GM12865 (cell line): ENCODE results near the gene EIPR1.

Experiments
- DNase-seq: peaks from one replicate; pipeline ENCODE4 v3.0.0; 2010; ENCODE audit warnings: low read depth
- H3K4me3 ChIP-seq: 2 replicates; pipeline ENCODE4 v1.5.1; 2011; ENCODE audit warnings: mild to moderate bottlenecking, low read depth, low read length, control low read depth
- CTCF ChIP-seq: IDR thresholded peaks from 2 replicates; pipeline ENCODE4 v1.5.1; 2011; ENCODE audit warnings: low read length, control low read depth, low read depth, inconsistent platforms; ENCODE audit not compliant: insufficient read depth; ENCODE audit errors: missing control alignments

EIPR1 gene

GRCh38 chr2:3325458-3326181 lies 52.0 kb downstream of the EIPR1 start:
- H3K4me3 ChIP-seq, result no peak overlapping the region
- DNase-seq, result no peak
- no peak for TF ChIP-seq CTCF

- no peak for DNase-seq
- no peak overlapping the region for H3K4me3 ChIP-seq
- TF ChIP-seq CTCF, result no peak
These were observed 53.0 kb downstream of the EIPR1 start for GRCh38 chr2:3324404-3325281.

GRCh38 chr2:3324036-3324386 lies 53.6 kb downstream of the EIPR1 start:
- no peak for DNase-seq
- TF ChIP-seq CTCF, result no peak

GRCh38 chr2:3323360-3324035 lies 54.1 kb downstream of the EIPR1 start:
- DNase-seq, result no peak
- TF ChIP-seq CTCF, result no peak

More at GRCh38 chr2:3324036-3324386, 53.6 kb downstream of the EIPR1 start:
- no peak overlapping the region for H3K4me3 ChIP-seq

GRCh38 chr2:3322311-3322970 lies 55.2 kb downstream of the EIPR1 start:
- H3K4me3 ChIP-seq, result no peak overlapping the region
- no peak for TF ChIP-seq CTCF
- DNase-seq, result no peak

More at GRCh38 chr2:3323360-3324035, 54.1 kb downstream of the EIPR1 start:
- H3K4me3 ChIP-seq, result no peak overlapping the region

- no peak for DNase-seq
- H3K4me3 ChIP-seq, result no peak overlapping the region
- TF ChIP-seq CTCF, result no peak
These were observed 55.8 kb downstream of the EIPR1 start for GRCh38 chr2:3321825-3322224.
